Upper lobe of left lung (tissue), 4 donors: ENCODE measurements around the gene C13orf46.

Source experiments
- CTCF ChIP-seq, 6 experiments: fragments of 450-650 bp in 4 of 6; fragments of 200-600 bp in 2 of 6; sonication (generic) in 2 of 6; IDR thresholded peaks; one replicate each; pipeline ENCODE4 v1.5.1; 2016 to 2019; ENCODE audit warnings: antibody characterized with exemption in 6 of 6
- EP300 ChIP-seq, 4 donors: sonication (generic); formaldehyde crosslinking; IDR thresholded peaks; one replicate each; pipeline ENCODE4 v1.5.1; 2017; ENCODE audit warnings: antibody characterized with exemption in 4 of 4, control low read depth in 2 of 4
- POLR2A ChIP-seq, 4 donors: fragments of 450-650 bp; IDR thresholded peaks; one replicate each; pipeline ENCODE4 v1.5.1; 2016 to 2017; ENCODE audit warnings: antibody characterized with exemption in 4 of 4, mild to moderate bottlenecking in 2 of 4
- POLR2AphosphoS5 ChIP-seq, 2 donors: sonication (generic); formaldehyde crosslinking; IDR thresholded peaks; one replicate each; pipeline ENCODE4 v1.5.1; 2017; ENCODE audit warnings: antibody characterized with exemption in 2 of 2

GRCh38 chr13:113906571-113906970, 67.3 kb downstream of the C13orf46 start:
- TF ChIP-seq CTCF (IDR thresholded peaks at IDR 0.05) (no peak), POLR2A (IDR thresholded peaks at IDR 0.05) (no peak), EP300 (IDR thresholded peaks at IDR 0.05) (no peak), POLR2AphosphoS5 (IDR thresholded peaks at IDR 0.05) (no peak)
